HEK293T (cell line): ENCODE data around the gene ZNF804B.

Experiments
- BHLHE40 ChIP-seq: fragments of 450-650 bp; IDR thresholded peaks from 2 replicates; pipeline ENCODE4 v1.6.1; 2016; ENCODE audit warnings: mild to moderate bottlenecking, moderate library complexity, borderline replicate concordance
- FOXA1 ChIP-seq: fragments of 450-650 bp; IDR thresholded peaks from 2 replicates; pipeline ENCODE4 v1.6.1; 2016; ENCODE audit warnings: mild to moderate bottlenecking
- FOXM1 ChIP-seq: fragments of 450-650 bp; IDR thresholded peaks from 2 replicates; pipeline ENCODE4 v1.6.1; 2017; ENCODE audit warnings: mild to moderate bottlenecking, borderline replicate concordance
- HDGF ChIP-seq: fragments of 450-650 bp; IDR thresholded peaks from 2 replicates; pipeline ENCODE4 v1.6.1; 2017; ENCODE audit warnings: antibody characterized with exemption, borderline replicate concordance
- LEF1 ChIP-seq: fragments of 450-650 bp; IDR thresholded peaks from 2 replicates; pipeline ENCODE4 v1.6.1; 2017; ENCODE audit warnings: mild to moderate bottlenecking, borderline replicate concordance
- NFRKB ChIP-seq: fragments of 450-650 bp; IDR thresholded peaks from 2 replicates; pipeline ENCODE4 v1.6.1; 2016; ENCODE audit warnings: mild to moderate bottlenecking, moderate library complexity
- SP1 ChIP-seq: fragments of 450-650 bp; IDR thresholded peaks from 2 replicates; pipeline ENCODE4 v1.6.1; 2017
- SUZ12 ChIP-seq: fragments of 450-650 bp; IDR thresholded peaks from 2 replicates; pipeline ENCODE4 v1.6.1; 2016; ENCODE audit warnings: mild to moderate bottlenecking
- TARDBP ChIP-seq: fragments of 450-650 bp; IDR thresholded peaks from 2 replicates; pipeline ENCODE4 v1.6.1; 2016
- ZNF384 ChIP-seq: fragments of 450-650 bp; IDR thresholded peaks from 2 replicates; pipeline ENCODE4 v1.6.1; 2016

- no peak for TF ChIP-seq BHLHE40
- no peak for TF ChIP-seq SUZ12
- TF ChIP-seq FOXA1, result no peak
- TF ChIP-seq FOXM1, result no peak
- no peak for TF ChIP-seq HDGF
- TF ChIP-seq ZNF384, result no peak
- TF ChIP-seq SP1, result no peak
- no peak for TF ChIP-seq TARDBP
- TF ChIP-seq LEF1, result no peak
- TF ChIP-seq NFRKB, result no peak
These were observed 11.9 kb downstream of the ZNF804B start for GRCh38 chr7:88771417-88771816.
